Measurements from ENCODE around the gene SPPL2B.

Gene SPPL2B

DNA sequence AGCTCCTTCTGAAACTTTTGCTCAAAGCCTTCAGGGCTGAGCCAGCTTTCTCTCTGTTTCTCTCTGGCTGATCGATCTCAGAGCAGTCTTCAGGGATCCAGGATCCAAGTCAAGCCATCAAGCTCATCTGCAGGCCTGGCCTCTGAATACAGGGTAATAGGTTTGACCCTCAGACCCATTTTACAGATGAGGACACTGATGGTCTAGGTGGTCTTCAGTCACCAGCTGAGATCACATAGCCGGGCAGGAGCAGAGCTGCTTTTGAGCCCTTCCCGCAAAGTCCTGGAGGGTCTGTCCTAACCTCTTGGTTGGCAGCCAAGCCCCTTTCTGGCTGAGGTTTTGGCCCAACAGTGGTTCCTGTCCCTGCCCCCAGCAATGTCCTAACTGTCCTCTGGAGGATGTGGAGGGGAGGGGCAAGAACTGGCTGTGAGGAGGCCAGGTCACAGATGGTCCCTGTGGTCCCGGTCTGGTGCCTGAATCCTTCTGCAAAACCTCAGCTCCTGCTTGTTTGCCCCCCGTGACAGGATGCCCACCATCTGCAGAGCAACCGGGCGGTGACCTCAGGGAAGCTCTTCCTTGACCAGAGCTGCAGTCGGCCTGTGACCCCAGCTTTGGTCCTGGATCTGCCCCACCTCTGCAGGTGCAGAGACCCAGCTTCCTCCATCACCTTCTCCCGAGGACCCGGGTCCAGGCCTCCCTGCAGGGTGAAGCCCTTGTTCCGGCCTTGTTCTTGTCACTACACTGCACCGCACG is 40.7 kb upstream of the SPPL2B start:
- TF ChIP-seq, protein P1, sequence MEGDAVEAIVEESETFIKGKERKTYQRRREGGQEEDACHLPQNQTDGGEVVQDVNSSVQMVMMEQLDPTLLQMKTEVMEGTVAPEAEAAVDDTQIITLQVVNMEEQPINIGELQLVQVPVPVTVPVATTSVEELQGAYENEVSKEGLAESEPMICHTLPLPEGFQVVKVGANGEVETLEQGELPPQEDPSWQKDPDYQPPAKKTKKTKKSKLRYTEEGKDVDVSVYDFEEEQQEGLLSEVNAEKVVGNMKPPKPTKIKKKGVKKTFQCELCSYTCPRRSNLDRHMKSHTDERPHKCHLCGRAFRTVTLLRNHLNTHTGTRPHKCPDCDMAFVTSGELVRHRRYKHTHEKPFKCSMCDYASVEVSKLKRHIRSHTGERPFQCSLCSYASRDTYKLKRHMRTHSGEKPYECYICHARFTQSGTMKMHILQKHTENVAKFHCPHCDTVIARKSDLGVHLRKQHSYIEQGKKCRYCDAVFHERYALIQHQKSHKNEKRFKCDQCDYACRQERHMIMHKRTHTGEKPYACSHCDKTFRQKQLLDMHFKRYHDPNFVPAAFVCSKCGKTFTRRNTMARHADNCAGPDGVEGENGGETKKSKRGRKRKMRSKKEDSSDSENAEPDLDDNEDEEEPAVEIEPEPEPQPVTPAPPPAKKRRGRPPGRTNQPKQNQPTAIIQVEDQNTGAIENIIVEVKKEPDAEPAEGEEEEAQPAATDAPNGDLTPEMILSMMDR (IDR thresholded peaks at IDR 0.05) = no peak

DNA sequence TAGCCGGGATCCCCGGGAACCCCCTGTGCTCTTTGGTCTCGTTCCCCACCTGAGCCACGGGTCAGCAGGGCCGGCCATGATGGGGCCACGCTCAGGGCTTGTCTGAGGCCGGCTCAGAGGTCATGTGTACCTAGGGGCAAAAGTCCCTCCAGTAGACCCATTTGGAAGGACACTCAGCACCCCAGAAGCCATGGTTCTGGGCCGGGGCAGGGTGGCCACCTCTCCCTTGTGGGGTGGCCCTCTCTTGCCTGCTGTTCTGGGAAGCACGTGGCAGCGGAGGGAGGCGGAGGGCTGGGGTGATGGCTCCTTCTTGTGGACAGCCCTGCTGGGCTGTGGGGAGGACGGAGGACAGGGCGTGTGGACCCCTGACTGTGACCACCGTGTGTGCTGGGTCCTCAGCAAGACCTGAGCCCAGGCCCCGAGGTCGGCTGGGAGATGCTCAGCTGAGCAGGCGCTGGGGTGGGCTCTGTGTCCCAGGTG is 40.1 kb upstream of the SPPL2B start:
- TF ChIP-seq, protein P1 (IDR thresholded peaks at IDR 0.05) = no peak

DNA sequence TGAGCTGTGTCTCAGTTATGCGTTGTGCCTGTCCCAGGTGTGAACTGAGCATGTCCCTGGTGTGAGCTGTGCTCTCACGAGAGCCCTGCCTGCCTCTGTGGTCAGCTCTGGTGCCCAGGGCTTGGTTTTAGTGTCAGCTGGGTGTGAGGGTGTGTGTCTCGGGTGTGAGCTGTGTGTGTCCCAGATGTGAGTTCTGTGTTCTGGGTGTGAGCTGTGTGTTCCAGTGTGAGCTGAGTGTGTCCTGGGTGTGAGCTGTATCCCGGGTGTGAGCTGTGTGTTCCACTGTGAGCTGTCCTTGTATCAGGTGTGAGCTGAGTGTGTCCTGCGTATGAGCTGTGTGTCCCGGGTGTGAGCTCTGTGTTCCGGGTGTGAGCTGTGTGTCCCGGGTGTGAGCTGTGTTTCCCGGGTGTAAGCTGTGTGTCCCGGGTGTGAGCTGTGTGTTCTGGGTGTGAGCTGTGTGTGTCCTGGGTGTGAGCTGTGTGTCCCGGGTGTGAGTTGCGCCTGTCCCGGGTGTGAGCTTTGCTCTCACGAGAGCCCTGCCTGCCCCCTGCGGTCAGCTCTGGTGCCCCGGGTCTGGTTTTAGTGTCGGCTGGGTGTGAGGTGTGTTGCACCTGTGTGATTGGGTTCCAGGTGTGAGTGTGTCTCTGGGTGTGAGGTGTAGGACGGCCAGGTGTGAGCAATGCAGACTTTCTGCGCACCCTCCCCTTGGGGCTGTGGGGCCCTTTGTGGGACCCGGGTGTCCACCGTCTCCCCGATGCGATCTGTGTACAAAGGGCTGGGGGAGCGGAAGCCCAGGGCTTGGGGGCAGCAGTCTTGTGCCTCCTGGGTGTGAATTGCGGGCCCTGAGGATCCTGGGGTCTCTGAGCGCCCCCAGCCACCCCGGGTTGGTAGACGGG is 39.4 kb upstream of the SPPL2B start:
- TF ChIP-seq, protein P1 (IDR thresholded peaks at IDR 0.05) = no peak

DNA sequence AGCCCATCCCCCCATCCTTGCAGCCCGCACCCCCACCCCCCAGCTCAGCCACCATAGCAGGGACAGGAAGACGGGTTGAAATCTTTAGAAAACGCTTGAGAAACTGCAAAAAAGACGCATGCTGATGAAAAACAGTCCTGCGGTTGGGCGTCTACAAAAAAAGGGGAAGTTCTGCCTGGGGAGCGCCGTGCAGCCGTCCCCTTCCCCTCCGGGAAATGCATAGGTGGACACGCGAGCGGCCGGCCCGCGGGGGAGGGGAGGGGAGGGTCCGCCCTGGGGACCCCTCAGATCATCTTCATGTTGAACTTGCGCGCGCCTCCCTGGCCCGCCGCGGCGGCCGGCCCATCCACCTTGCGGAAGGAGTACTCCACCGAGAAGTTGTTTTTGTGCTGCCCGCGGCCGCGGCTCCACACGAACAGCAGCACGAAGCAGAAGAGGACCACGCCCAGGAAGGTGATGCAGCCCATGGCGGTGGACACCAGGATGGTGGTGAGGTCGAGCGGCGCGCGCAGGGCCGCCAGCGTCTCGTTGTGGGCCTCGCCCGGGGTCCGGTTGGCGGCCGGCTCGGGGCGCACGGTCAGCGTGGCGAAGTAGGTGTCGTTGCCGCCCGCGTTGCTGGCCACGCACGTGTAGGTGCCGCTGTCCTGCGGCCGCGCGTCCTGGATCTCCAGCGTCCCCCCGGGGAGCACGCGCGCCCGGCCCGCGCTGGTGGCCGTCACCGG is 38.6 kb upstream of the SPPL2B start:
- TF ChIP-seq, protein P1 (IDR thresholded peaks at IDR 0.05) = no peak

DNA sequence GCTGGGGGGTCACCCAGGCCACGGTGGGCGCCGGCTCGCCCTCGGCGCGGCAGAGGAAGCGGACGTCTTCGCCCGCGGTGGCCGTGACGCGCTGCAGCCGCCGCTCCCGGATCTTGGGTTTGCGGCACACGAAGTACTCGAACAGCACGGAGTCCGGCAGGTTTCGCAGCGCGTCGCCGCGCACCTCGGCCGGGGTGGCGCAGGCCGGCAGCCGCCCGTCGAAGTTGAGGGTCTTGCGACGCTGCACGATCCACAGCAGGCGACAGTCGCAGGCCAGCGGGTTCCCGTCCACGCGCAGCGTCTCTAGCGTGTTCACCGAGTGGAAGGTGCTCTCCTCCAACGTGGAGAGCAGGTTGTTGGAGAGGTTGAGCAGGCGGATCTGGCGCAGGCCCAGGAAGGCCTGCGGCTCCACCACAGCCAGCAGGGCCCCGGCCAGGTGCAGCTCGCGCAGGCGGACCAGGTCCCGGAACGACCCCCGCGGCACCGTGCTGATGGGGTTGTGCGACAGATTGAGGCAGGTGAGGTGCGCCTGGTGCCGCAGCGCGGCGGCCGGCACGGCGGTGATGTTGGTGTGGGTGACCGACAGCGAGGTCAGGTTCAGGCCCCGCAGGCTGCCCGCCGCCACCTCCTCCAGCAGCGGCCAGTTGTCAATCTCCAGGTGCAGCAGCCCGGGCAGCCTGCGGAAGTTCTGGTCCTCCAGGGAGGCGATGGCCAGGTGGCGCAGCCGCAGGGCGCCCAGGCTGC is 37.9 kb upstream of the SPPL2B start:
- TF ChIP-seq, protein P1 (IDR thresholded peaks at IDR 0.05) = no peak

DNA sequence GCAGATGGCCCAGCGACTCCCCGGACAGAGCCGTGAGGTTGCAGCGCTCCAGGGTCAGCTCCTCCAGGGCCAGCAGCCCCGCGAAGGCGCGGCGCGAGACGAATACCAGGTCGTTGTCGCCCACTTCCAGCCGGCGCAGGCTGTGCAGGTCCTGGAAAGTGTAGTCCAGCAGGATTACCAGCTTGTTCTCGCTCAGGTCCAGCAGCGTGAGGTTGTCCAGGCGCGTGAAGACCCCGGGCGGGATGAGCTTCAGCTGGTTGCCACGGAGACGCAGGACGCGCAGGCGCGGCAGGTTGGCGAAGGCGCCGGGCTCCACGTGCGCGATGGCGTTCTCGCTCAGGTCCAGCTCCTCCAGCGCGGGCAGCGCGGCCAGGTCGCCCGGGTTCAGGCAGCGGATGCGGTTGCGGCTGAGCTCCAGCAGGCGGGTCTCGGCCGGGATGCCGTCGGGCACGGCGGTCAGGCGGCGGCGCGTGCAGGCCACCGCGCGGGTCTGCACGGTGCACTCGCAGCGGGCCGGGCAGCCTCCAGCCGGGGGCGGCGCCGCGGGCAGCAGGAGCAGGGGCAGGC is 37.2 kb upstream of the SPPL2B start:
- TF ChIP-seq, protein P1 (IDR thresholded peaks at IDR 0.05) = no peak

Measured in LNCAP (cell line).